Uterus (tissue), 4 donors: ENCODE data around the gene ESRRA. TPM values are rescaled to one million over a fixed set of nuclear protein-coding genes. Genes with fewer than 3 reads are reported as not detected.

Source experiments
- DNase-seq, 2 donors: peaks; one replicate each; pipeline ENCODE4 v3.0.0-alpha.2; 2019 to 2020
- H3K27ac ChIP-seq, 2 donors: fragments of 200-600 bp; sonication (generic); 1 replicate in 1 of 2; 2 replicates in 1 of 2; pipeline ENCODE4 v1.5.1; 2016 to 2018
- H3K27me3 ChIP-seq, 2 donors: fragments of 200-600 bp; sonication (generic); one replicate each; pipeline ENCODE4 v1.5.1; 2018 to 2019; ENCODE audit warnings: control low read depth in 1 of 2
- H3K36me3 ChIP-seq, 2 donors: fragments of 200-600 bp; sonication (generic); one replicate each; pipeline ENCODE4 v1.5.1; 2019; ENCODE audit warnings: control low read depth in 1 of 2
- H3K4me1 ChIP-seq, 2 donors: fragments of 200-600 bp; sonication (generic); one replicate each; pipeline ENCODE4 v1.5.1; 2018 to 2019; ENCODE audit warnings: control low read depth in 1 of 2
- H3K4me3 ChIP-seq, 2 donors: fragments of 200-600 bp; sonication (generic); 1 replicate in 1 of 2; 2 replicates in 1 of 2; pipeline ENCODE4 v1.5.1; 2018 to 2019; ENCODE audit warnings: mild to moderate bottlenecking in 1 of 2
- H3K9me3 ChIP-seq, 2 donors: fragments of 200-600 bp; sonication (generic); one replicate each; pipeline ENCODE4 v1.5.1; 2019; ENCODE audit warnings: control low read depth in 1 of 2
- CTCF ChIP-seq, 4 experiments: fragments of 200-600 bp in 2 of 4; fragments of 450-650 bp in 2 of 4; sonication (generic) in 2 of 4; IDR thresholded peaks; one replicate each; pipeline ENCODE4 v1.5.1; 2016 to 2019; ENCODE audit warnings: antibody characterized with exemption in 4 of 4, mild to moderate bottlenecking in 2 of 4, moderate library complexity in 1 of 4
- POLR2A ChIP-seq, 2 donors: fragments of 450-650 bp; IDR thresholded peaks; one replicate each; pipeline ENCODE4 v1.6.1; 2016; ENCODE audit warnings: antibody characterized with exemption in 2 of 2, mild to moderate bottlenecking in 1 of 2, moderate library complexity in 1 of 2
- intact Hi-C: fragments of 100-400 bp; cut with DNase I; formaldehyde crosslinking; loops from one replicate; pipeline ENCODE4 v1.15.1; 2023; ENCODE audit warnings: low total_unique reads
- microRNA-seq: library from miRNA; unstranded; fragments of <30 nt; microRNA quantifications from one replicate; pipeline ENCODE4, GENCODE V29; 2016; ENCODE audit warnings: borderline microRNAs expressed, borderline replicate concordance
- small RNA-seq: library from RNA; depleted of rRNA; stranded (forward); fragments of <200 nt; gene quantifications from one replicate; pipeline ENCODE3, GENCODE V24; 2016
- total RNA-seq, 4 donors: library from RNA; depleted of rRNA in 3 of 4; stranded (reverse); fragments of >200 nt in 3 of 4; gene quantifications; one replicate each; pipeline versions ENCODE4 v1.1.0 to v1.2.4, GENCODE V29; 2014 to 2023
- donor health status: DM: yes; HTN: yes; CAD: no.

ESRRA gene
- total RNA-seq, 4 donors from 2014 or later, result 12.1 to 49.2 (median 17.5) TPM

GRCh38 chr11:64360448-64360921 lies 55.2 kb downstream of the ESRRA start:
- intact Hi-C loops, result no loop called here
- peaks cover 7 to 20% of the 10 kb centered on the region in 2 donors for H3K4me1 ChIP-seq
- TF ChIP-seq POLR2A (IDR thresholded peaks at IDR 0.05), result no peak
- no peak for TF ChIP-seq CTCF (IDR thresholded peaks at IDR 0.05)
- no peak for DNase-seq
- H3K4me3 ChIP-seq, result no peak overlapping the region
- no peaks in the 10 kb centered on the region for H3K27me3 ChIP-seq
- no peak overlapping the region for H3K27ac ChIP-seq
- H3K36me3 ChIP-seq, result no peaks in the 10 kb centered on the region
- no peaks in the 10 kb centered on the region for H3K9me3 ChIP-seq

- no peak overlapping the region for H3K27ac ChIP-seq
- no peak overlapping the region for H3K4me3 ChIP-seq
- no peaks in the 10 kb centered on the region for H3K9me3 ChIP-seq
- no peaks in the 10 kb centered on the region for H3K27me3 ChIP-seq
- H3K36me3 ChIP-seq, result no peaks in the 10 kb centered on the region
- no peak for TF ChIP-seq POLR2A (IDR thresholded peaks at IDR 0.05)
- TF ChIP-seq CTCF (IDR thresholded peaks at IDR 0.05), result no peak
- no peak for DNase-seq
- intact Hi-C loops, result no loop called here
- peaks cover 7 to 20% of the 10 kb centered on the region in 2 donors for H3K4me1 ChIP-seq
These were observed 56.3 kb downstream of the ESRRA start for GRCh38 chr11:64361659-64362058.

GRCh38 chr11:64362339-64362738 lies 57.0 kb downstream of the ESRRA start:
- intact Hi-C loops, result no loop called here
- DNase-seq, result no peak
- H3K27ac ChIP-seq, result no peak overlapping the region
- H3K4me3 ChIP-seq, result no peak overlapping the region
- peaks cover 7 to 20% of the 10 kb centered on the region in 2 donors for H3K4me1 ChIP-seq
- H3K9me3 ChIP-seq, result no peaks in the 10 kb centered on the region
- no peaks in the 10 kb centered on the region for H3K36me3 ChIP-seq
- TF ChIP-seq CTCF (IDR thresholded peaks at IDR 0.05), result no peak
- no peak for TF ChIP-seq POLR2A (IDR thresholded peaks at IDR 0.05)
- no peaks in the 10 kb centered on the region for H3K27me3 ChIP-seq

GRCh38 chr11:64364435-64364834 lies 59.1 kb downstream of the ESRRA start:
- intact Hi-C loops, result no loop called here
- no peak for DNase-seq
- peaks cover 0 to 8% of the 10 kb centered on the region in 2 donors for H3K4me1 ChIP-seq

GRCh38 chr11:64364911-64365310 lies 59.6 kb downstream of the ESRRA start:
- intact Hi-C loops, result no loop called here

More at GRCh38 chr11:64364435-64364834, 59.1 kb downstream of the ESRRA start:
- H3K27ac ChIP-seq, result no peak overlapping the region
- no peak overlapping the region for H3K4me3 ChIP-seq
- TF ChIP-seq POLR2A (IDR thresholded peaks at IDR 0.05), result no peak
- TF ChIP-seq CTCF (IDR thresholded peaks at IDR 0.05), result no peak
- no peaks in the 10 kb centered on the region for H3K9me3 ChIP-seq
- no peaks in the 10 kb centered on the region for H3K27me3 ChIP-seq
- no peaks in the 10 kb centered on the region for H3K36me3 ChIP-seq

More at GRCh38 chr11:64364911-64365310, 59.6 kb downstream of the ESRRA start:
- Histone ChIP-seq H3K9me3 (no peaks in the 10 kb centered on the region), H3K4me3 (no peak overlapping the region), H3K4me1 (peaks cover 0 to 3% of the 10 kb centered on the region in 2 donors), H3K36me3 (no peaks in the 10 kb centered on the region), H3K27ac (no peak overlapping the region), H3K27me3 (no peaks in the 10 kb centered on the region)
- TF ChIP-seq POLR2A (IDR thresholded peaks at IDR 0.05), result no peak
- TF ChIP-seq CTCF (IDR thresholded peaks at IDR 0.05), result no peak
- DNase-seq, result no peak

Small RNA genes lying within 50 kb of the gene (microRNA-seq; reads per million reads assigned to microRNA genes)
- not detected for gene MIR7155

Small RNA genes lying within 50 kb of the gene (small RNA-seq; reads per million reads assigned to genes)
- gene MIR7155, result not detected
- not detected for gene RF00019

Other genes with a start within 250 kb of the ESRRA start
- gene MACROD1, start 139.4 kb upstream of the ESRRA start, total RNA-seq, result 10 to 100 TPM in 1 of 4 donors, 1 to 10 TPM in 3; 1.8 to 27.1 (median 6.6) TPM
- 100 to 1,000 TPM in 1 of 4 donors, 10 to 100 TPM in 3; 20.9 to 101 (median 83.8) TPM for gene STIP1, start 119.4 kb upstream of the ESRRA start, total RNA-seq
- gene FERMT3, start 98.8 kb upstream of the ESRRA start, total RNA-seq, result 10 to 100 TPM in 2 of 4 donors, 1 to 10 TPM in 2; 3.1 to 50.3 (median 9.3) TPM
- gene TRPT1, start 79.3 kb upstream of the ESRRA start, total RNA-seq, result 10 to 100 TPM in 3 of 4 donors, 1 to 10 TPM in 1; 7.2 to 42.9 (median 18.7) TPM
- gene NUDT22, start 79.2 kb upstream of the ESRRA start, total RNA-seq, result 10 to 100 TPM; 10.8 to 44.9 (median 34.0) TPM
- 10 to 100 TPM in 2 of 4 donors, 1 to 10 TPM in 1, not detected in 1; 7.9 to 28.6 (median 16.6) TPM for gene DNAJC4, start 75.0 kb upstream of the ESRRA start, total RNA-seq
- 100 to 1,000 TPM in 1 of 4 donors, 10 to 100 TPM in 3; 20.0 to 120 (median 26.0) TPM for gene VEGFB, start 70.9 kb upstream of the ESRRA start, total RNA-seq
- 10 to 100 TPM; 22.3 to 74.0 (median 37.7) TPM for gene FKBP2, start 64.4 kb upstream of the ESRRA start, total RNA-seq
- gene PPP1R14B, start 58.6 kb upstream of the ESRRA start, total RNA-seq, result 10 to 100 TPM in 3 of 4 donors, 1 to 10 TPM in 1; 9.5 to 63.4 (median 28.3) TPM
- gene PLCB3, start 54.0 kb upstream of the ESRRA start, total RNA-seq, result 10 to 100 TPM in 3 of 4 donors, 1 to 10 TPM in 1; 10.0 to 39.5 (median 21.8) TPM
- 10 to 100 TPM; 54.8 to 72.9 (median 62.0) TPM for gene BAD, start 20.9 kb upstream of the ESRRA start, total RNA-seq
- 10 to 100 TPM in 2 of 4 donors, 1 to 10 TPM in 1, under 1 TPM in 1; 0.51 to 32.3 (median 10.6) TPM for gene GPR137, start 19.7 kb upstream of the ESRRA start, total RNA-seq
- under 1 TPM in 2 of 4 donors, not detected in 2; 0.61 to 0.76 TPM for gene KCNK4, start 14.2 kb upstream of the ESRRA start, total RNA-seq
- gene CATSPERZ, start 5.2 kb upstream of the ESRRA start, total RNA-seq, result not detected
- gene TRMT112, start 12.0 kb downstream of the ESRRA start, total RNA-seq, result 100 to 1,000 TPM; 200 to 462 (median 323) TPM
- gene PRDX5, start 12.6 kb downstream of the ESRRA start, total RNA-seq, result 100 to 1,000 TPM in 3 of 4 donors, 10 to 100 TPM in 1; 97.1 to 156 (median 113) TPM
- 1 to 10 TPM in 3 of 4 donors, under 1 TPM in 1; 0.29 to 5.7 (median 2.9) TPM for gene CCDC88B, start 34.7 kb downstream of the ESRRA start, total RNA-seq
- 10 to 100 TPM in 3 of 4 donors, 1 to 10 TPM in 1; 2.4 to 37.4 (median 29.3) TPM for gene RPS6KA4, start 53.6 kb downstream of the ESRRA start, total RNA-seq